Measurements from ENCODE around the gene SDHA. TPM values are rescaled to one million over a fixed set of nuclear protein-coding genes. Genes with fewer than 3 reads are reported as not detected.
"Not testable (repeated sequence)": the region's sequence is repeated elsewhere in the genome, so short reads cannot be mapped to it uniquely, and the experiment has no call there.

Gene SDHA
- polyA plus RNA-seq, 3 donors: 130 to 150 (median 148) TPM

DNA sequence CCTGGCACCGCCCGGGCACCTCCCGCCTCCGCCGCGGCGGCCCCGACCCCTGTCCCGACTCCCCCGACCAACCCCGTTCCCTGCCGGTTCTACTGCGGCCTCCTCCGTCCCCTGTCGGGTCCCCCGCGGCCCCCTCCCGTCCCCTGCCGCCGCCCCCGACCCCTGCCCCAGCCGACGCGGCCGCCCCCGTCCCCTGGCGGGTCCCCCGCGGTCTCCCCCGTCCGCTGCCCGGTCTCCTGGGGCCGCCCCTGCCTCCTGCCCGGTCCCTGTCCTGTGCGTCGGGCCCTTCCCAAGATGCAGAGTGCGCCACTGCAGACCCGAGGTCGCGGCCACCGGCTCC lies 53.7 kb downstream of the SDHA start:
- not testable (repeated sequence) for DNase-seq (ENCODE audit: extremely low read depth in 1 of 11, low read depth in 9 of 11, low spot score in 4 of 11)

DNA sequence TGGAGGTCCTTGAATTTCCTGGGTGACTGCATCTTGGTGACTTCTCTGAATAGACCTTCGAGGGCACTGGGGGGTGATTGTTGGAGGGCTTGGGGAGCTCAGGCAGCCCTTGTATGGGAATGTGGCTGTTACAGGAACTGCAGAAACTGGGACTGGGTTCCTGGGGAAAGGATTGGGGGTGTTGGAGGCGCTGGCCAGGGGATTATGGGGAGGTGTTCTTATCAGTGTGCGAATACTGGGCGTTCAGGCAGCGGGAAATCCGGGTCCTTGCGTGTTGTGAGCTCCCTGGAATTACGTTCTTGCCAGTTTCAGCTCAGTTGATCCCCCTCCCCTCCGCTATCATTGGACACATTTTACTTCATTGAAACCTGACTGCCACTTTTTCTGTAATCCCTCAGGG lies 55.0 kb downstream of the SDHA start:
- not testable (repeated sequence) for DNase-seq (ENCODE audit: extremely low read depth in 1 of 11, low read depth in 9 of 11, low spot score in 4 of 11)

DNA sequence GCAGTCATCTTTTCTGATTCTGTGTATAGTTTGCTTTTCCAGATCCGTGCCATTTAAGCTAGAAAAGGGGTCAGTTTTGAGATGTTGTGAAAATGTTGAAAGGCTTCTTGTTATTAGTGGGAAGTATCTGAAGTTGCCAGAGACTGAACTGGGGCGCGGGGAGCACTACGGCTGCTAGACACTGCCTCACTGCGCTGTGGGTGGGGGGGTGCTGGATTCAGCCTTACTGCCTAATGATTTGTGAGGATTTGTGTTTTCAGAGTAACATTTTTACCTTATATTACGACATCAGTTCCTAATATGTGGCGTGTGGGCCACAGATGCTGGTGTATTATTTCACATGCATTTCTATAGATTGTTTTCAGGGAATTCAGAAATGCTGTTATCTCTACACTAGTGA lies 55.4 kb downstream of the SDHA start:
- DNase-seq (ENCODE audit: extremely low read depth in 1 of 11, low read depth in 9 of 11, low spot score in 4 of 11): not testable (repeated sequence)

DNA sequence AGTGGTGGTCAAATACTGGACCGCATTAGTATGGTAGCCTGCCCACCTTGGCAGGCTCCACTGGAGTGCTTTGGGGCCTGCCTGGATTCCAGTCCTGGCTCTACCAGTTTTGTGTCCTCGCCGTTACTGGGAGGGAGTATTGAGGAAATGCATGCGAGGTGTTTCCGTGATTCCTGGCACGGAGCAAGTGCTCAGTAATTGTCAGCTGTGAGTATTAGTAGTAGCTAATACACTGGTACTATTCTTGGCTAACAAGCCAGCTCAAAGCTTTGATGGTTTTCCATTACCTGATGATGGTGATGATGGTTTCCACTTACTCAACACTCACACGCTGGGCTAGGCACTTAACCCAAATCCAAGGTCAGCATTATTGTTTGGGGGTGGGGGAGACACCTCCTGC lies 56.2 kb downstream of the SDHA start:
- DNase-seq (ENCODE audit: extremely low read depth in 1 of 11, low read depth in 9 of 11, low spot score in 4 of 11): not testable (repeated sequence)

DNA sequence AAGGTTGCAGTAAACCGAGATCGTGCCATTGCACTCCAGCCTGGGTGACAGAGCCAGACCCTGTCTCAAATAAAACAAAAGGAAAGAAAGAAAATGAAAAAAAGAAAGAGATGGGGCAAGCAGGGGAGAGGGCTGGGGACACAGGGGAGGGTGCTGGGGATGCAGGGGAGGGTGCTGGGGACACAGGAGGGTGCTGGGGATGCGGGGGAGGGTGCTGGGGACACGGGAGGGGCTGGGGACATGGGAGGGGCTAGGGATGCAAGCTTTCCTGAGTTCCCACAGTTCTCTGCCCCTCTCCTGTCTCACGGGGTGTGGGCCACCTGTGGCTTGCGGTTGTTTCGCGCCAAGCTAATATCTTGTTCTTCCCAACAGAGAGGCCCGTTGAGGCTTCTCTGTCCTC lies 60.5 kb downstream of the SDHA start:
- DNase-seq (ENCODE audit: extremely low read depth in 1 of 11, low read depth in 9 of 11, low spot score in 4 of 11): no peak

DNA sequence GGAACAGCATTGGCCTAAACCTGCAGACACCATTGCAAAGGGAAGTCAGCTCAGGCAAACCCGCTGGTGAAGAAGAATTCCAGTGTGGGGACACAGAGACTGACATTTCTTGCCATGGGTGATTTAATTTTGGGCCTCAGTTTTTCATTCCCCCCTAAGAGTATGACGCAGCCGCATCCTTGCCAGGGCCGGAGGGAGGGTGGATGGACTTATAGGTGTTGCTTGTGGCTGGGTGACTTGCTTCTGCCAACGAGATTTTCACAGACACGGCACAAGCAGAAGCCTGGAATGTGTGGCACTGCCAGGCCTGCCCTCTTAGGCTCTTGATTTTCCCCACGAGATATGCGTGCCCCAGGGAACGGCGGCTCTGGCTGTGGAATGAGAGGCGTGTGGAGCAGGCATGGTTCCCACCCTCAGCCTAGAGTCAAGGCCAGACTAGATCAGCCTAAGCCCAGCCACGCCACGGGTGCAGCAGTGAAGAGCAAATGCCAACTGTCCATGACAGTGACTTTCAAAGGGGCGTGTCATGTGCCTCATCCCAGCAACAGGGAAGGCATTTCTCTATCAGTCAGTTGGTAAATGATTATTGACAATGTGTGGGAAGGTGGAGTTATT lies 61.0 kb downstream of the SDHA start:
- not testable (repeated sequence) for DNase-seq (ENCODE audit: extremely low read depth in 1 of 11, low read depth in 9 of 11, low spot score in 4 of 11)

DNA sequence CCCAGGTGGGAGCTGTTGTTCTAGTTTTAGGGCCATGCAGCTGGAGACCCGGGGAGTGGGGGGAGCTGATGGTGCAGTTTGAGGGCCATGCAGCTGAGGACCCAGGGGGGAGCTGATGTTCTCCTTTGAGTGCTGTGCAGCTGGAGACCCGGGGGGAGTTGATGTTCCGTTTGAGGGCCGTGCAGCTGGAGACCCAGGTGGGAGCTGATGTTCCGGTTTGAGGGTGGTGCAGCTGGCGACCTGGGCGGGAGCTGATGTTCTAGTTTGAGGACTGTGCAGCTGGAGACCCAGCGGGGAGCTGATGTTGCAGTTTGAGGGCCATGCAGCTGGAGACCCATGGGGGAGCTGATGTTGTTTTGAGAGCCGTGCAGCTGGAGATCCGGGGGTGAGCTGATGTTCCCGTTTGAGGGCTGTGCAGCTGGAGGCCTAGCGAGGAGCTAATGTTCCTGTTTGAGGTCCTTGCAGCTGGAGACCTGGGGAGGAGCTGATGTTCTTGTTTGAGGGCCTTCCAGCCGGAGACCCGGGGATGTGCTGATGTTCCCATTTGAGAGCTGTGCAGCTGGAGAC lies 68.0 kb downstream of the SDHA start:
- no peak for DNase-seq (ENCODE audit: extremely low read depth in 1 of 11, low read depth in 9 of 11, low spot score in 4 of 11)

DNA sequence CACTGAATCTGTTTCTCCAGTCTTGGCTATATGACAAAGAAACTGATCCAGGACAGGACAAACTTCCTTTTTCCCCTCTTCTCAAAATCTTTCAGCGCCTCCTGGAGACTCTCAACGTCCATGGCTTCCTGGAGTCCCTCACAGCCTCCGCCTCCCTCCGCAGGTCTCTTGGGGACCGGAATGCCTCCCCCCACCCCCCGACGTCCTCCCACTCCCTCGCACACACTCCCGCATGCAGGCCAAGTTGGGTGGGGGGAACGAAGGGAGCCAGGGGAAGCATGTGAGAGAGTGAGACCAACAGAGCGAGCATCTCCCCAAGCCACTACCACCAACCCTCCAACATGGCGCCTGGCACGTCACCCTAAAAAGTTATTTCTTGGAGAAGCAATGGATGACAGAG lies 72.1 kb downstream of the SDHA start:
- DNase-seq (ENCODE audit: extremely low read depth in 1 of 11, low read depth in 9 of 11, low spot score in 4 of 11): not testable (repeated sequence)

DNA sequence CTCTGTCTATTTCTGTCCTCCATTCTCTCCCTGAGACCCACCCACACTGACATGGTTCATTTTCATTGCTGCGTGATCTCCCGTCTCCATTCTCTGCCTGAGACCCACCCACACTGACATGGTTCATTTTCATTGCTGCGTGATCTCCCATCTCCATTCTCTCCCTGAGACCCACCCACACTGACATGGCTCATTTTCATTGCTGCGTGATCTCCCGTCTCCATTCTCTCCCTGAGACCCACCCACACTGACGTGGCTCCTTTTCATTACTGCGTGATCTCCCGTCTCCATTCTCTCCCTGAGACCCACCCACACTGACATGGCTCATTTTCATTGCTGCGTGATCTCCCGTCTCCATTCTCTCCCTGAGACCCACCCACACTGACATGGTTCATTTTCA lies 73.2 kb downstream of the SDHA start:
- not testable (repeated sequence) for DNase-seq (ENCODE audit: extremely low read depth in 1 of 11, low read depth in 9 of 11, low spot score in 4 of 11)

DNA sequence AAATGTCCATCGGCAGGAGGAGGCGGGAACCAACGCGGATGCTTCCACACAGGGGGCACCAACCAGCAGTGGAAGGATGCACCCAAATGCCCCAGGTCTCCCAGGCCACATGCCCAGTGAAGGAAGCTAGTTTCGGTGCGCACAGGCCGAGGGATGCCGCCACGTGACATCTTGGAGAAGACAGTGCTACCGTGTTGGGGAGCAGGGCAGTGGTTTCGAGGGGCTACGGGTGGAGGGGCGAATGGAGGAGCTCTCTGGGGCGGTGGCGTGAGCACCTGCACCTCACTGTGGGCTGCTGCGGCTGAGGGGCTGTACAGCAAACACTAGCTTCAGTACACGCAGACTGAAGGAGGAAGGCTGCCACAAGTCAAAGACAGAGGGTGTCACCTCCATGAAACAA lies 76.7 kb downstream of the SDHA start:
- not testable (repeated sequence) for DNase-seq (ENCODE audit: extremely low read depth in 1 of 11, low read depth in 9 of 11, low spot score in 4 of 11)

DNA sequence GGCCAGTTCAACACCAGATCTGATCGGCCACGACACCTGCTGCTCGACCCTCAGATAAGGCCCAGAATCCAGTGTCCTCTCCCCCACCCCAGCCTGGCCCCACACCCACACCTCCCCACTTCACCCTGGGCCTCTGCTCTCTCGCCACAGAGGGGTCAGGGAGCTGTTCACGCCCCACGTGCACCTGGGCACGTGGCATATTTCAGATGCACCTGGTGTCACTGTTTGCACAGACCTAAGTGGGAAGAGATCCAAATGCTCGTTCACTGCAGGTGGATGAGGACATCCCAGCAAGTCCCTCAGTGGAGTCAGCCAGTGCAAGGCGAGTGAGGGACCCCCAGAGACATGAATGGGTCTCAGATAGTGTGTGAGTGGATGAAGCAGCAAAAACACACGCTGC lies 78.1 kb downstream of the SDHA start:
- not testable (repeated sequence) for DNase-seq (ENCODE audit: extremely low read depth in 1 of 11, low read depth in 9 of 11, low spot score in 4 of 11)

DNA sequence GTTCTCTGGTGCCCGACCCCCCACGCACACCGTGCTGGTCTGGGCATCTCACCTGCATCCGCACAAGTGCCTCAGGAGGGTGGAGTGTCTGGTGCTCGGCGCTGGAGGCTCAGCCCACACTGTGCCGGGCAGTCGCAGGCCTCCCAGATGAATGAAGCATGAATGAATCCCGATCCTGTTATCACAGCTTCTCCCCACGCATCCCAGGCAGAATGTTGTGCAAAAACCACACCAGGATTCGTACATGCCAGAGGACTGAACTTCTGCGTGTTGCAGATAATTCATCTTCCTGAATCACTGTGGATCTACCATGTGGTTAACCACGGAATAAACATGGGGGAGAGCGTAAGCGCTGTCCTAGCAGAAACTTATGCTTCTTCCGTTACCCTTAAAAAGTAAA lies 78.8 kb downstream of the SDHA start:
- DNase-seq (ENCODE audit: extremely low read depth in 1 of 11, low read depth in 9 of 11, low spot score in 4 of 11): not testable (repeated sequence)

DNA sequence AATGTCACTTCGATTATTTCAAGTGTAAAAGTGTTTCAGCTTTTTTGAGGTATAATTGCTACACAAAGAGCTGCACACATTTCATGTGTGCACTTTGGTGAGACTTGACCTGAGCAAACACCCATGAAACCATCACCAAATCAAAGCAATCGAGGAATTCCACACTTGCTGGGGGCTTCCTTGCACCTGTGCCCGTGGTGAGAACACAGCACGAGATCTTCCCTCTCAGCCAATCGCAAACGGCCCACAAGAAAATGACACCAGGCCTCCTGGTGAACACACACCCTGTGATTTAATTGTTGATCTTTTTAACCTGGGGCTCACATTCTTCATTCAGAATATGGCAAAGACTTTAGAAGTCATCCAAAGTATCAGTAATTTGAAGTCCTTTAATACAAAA lies 79.3 kb downstream of the SDHA start:
- not testable (repeated sequence) for DNase-seq (ENCODE audit: extremely low read depth in 1 of 11, low read depth in 9 of 11, low spot score in 4 of 11)

DNA sequence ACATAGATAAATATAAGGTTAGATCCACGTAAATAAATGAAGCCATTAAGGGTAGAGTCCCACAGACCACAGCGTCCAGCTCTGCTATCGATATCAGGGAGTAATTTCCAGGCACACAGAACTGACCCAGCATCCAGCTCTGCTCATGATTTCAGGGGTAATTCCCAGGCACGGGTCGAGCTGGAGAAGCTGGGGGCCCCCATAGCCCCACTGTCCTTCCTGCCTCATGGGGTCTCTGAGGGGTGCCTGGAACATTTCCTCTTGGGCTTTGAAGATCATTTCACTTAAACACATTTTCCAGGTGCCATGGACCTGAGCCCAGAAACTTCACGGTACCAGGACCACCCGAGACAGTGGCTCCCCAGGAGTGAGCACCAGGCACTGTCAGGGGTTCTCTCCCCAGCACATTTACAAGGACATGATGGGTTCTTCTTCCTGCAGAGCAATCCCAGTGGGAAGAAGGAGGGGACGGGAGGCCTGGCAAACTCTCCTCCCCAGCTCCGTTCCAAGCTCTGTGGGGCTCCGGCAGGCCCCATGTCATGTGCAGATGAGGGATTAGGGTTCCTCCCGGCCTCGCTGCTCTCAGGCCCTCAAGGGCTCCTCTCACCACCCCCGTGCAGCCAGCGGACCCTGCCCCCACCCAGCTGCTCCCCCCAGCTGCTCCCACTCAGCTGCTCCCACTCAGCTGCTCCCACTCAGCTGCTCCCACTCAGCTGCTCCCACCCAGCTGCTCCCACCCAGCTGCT lies 80.0 kb downstream of the SDHA start:
- not testable (repeated sequence) for DNase-seq (ENCODE audit: extremely low read depth in 1 of 11, low read depth in 9 of 11, low spot score in 4 of 11)

DNA sequence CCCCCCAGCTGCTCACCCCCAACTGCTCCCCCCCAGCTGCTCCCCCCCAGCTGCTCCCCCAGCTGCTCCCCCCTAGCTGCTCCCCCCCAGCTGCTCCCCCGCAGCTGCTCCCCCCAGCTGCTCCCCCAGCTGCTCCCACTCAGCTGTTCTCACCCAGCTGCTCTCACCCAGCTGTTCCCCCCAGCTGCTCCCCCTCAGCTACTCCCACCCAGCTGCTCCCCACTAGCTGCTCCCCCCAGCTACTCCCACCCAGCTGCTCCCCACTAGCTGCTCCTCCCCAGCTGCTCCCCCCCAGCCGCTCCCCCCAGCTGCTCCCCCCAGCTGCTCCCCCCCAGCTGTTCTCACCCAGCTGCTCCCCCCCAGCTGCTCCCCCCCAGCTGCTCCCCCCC lies 80.6 kb downstream of the SDHA start:
- DNase-seq (ENCODE audit: extremely low read depth in 1 of 11, low read depth in 9 of 11, low spot score in 4 of 11): no peak

DNA sequence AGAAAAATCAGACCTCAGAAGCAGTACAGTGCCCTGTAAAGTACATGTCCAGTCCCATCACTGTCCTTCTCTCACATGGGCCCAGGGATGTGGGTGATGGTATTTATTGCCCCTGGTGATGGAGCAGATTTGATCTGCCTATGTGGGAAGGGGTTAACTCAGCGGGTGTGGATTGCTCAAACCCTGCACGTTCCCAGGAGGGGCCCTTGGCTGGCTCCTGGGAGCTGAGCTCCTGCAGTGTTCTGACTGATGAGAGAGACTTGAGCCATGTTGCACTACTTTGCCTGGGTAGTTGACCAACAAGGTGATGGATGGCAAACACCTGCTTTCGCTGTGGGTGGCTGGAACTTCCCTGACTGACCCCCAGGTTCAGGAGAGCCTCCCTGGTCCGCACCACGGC lies 81.8 kb downstream of the SDHA start:
- DNase-seq (ENCODE audit: extremely low read depth in 1 of 11, low read depth in 9 of 11, low spot score in 4 of 11): not testable (repeated sequence)

DNA sequence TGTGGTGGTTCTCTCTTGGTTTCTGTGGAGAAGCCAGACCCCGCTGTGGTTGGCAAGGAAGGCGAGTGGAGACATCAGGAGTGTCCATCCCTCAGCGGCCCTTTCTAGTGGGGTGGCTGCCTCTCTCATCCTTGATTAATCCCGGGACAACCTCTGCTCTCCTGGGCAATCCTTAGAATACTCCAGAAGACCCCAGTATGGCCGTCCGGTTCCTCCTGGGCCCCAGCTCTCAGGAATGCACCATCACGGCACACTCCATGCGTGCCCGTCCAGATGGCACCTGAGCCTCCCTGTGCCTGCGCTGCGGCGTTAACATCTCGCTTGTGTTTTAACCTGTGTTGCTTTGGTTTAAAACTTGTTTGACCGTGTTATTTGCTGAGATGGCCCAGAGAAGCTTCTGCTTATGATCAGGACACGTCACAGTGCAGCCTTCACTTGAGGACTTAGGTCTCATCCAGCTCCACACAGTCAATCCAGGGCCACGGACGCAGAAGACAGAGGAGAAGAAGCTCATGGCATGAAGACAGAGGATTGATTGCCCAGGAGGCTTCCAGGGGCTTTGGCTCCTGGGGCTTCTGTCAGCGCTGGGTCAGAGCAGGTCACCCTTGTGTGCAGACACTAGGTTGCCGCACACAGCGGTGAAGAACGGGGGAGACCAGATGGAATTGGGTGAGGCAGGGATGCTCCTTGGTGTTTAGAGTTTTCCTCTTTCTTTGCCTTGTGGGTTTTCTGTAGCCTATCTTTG lies 82.7 kb downstream of the SDHA start:
- DNase-seq (ENCODE audit: extremely low read depth in 1 of 11, low read depth in 9 of 11, low spot score in 4 of 11): not testable (repeated sequence)

DNA sequence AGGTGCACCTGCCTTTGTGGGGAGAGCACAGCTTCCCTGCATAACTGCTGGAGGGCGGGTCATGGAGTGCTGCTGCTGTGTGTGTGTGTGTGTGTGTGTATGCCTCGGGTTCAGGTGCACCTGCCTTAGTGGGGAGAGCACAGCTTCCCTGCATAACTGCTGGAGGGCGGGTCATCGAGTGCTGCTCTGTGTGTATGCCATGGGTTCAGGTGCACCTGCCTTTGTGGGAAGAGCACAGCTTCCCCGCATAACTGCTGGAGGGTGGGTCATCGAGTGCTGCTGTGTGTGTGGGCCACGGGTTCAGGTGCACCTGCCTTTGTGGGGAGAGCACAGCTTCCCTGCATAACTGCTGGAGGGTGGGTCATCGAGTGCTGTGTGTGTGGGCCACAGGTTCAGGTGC lies 84.3 kb downstream of the SDHA start:
- not testable (repeated sequence) for DNase-seq (ENCODE audit: extremely low read depth in 1 of 11, low read depth in 9 of 11, low spot score in 4 of 11)

DNA sequence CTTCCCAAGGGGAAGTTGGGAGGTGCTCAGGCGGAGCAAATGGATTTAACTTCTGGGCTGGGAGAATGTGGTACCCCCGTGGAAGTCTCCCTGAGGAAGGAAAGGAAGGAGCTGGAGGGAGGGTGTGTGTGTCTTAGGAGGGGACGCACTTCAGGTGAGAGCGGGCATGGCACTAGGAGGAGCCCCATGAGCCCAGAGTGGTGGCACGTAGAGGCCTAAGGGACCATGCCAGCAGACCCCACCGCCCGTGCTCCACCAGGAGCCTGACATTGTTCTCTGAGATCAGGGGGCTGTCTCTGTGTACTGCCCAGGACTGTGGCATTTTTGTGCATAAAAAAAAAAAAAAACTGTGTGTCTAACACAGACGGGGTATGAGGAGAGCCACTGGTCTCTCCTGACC lies 84.8 kb downstream of the SDHA start:
- no peak for DNase-seq (ENCODE audit: extremely low read depth in 1 of 11, low read depth in 9 of 11, low spot score in 4 of 11)

DNA sequence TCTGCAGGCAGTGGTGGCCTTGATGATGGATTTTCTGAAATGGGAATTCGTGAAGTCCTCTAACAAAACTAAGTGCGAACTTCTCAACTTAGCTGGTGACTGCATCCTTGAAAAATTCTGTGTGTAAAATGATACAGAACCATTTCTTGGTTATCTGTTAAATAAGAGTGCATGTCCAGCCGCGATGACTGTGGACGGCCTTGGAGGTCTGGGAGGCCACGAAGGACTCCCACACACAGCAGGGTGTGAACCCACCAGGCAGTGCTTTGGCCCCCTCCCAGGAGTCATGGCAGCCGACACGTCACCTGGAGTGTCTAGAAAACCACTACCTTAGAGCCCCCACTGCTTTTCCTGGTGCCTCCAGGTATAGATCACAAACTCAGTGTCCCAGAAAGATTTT lies 85.6 kb downstream of the SDHA start:
- DNase-seq (ENCODE audit: extremely low read depth in 1 of 11, low read depth in 9 of 11, low spot score in 4 of 11): not testable (repeated sequence)
